Measurements from ENCODE around the gene PLEKHB2. TPM values are rescaled to one million over a fixed set of nuclear protein-coding genes. Genes with fewer than 3 reads are reported as not detected.

Gene PLEKHB2
- total and polyA plus RNA-seq, 10 of the 15 experiments (the other 5 are each of a cell fraction or from before 2014, with no cell fraction given) = 12.3 to 55.6 (median 26.2) TPM

- DNase-seq (ENCODE audit: low read depth, low spot score) (no peak), FAIRE-seq (no peak), ATAC-seq (no peak)
- Histone ChIP-seq H3K79me2 (ENCODE audit: control insufficient read depth, insufficient read depth, low read length) (peaks cover 8% of the 10 kb centered on the region), H4K20me1 (ENCODE audit: control insufficient read depth, insufficient read depth) (peaks cover 9% of the 10 kb centered on the region; the same call in 1 of the 2 replicates), H3K27ac (ENCODE audit: control insufficient read depth, insufficient read depth) (no peak overlapping the region), H3K27me3 (replicated peaks in 1 of 2; ENCODE audit: control insufficient read depth in 2 of 2, insufficient read depth in 2 of 2, low read length in 1 of 2) (no peaks in the 10 kb centered on the region), H3K4me1 (ENCODE audit: control insufficient read depth, insufficient read depth, low read length) (no peaks in the 10 kb centered on the region), H3K9ac (ENCODE audit: control insufficient read depth, insufficient read depth, low read length) (no peak overlapping the region), H3K4me2 (ENCODE audit: control insufficient read depth, insufficient read depth) (no peak overlapping the region), H3K36me3 (ENCODE audit: control insufficient read depth in 2 of 2, insufficient read depth in 2 of 2, low read length in 1 of 2) (peaks cover 26 to 43% of the 10 kb centered on the region in 2 experiments), H3K9me3 (replicated peaks; ENCODE audit: control insufficient read depth, insufficient read depth, low read length) (no peaks in the 10 kb centered on the region), H2AFZ (ENCODE audit: control insufficient read depth, low read depth, low read length) (no peak overlapping the region), H3K4me3 (no peak overlapping the region)
- SMC1A ChIA-PET (ENCODE audit: uncharacterized antibody, unreplicated experiment) = no interaction called here
- POLR2A ChIA-PET = no interaction called here
- WGBS (ENCODE audit: insufficient coverage, insufficient replicate concordance, low lambda C conversion rate, missing lambda C conversion rate) = 91% methylated on average over 4 of the region's 4 CpGs
- RAD21 ChIA-PET (ENCODE audit: unreplicated experiment) = no interaction called here
- in situ Hi-C loops (cut with MboI) = no loop called here
- intact Hi-C loops (cut with micrococcal nuclease; ENCODE audit: unreplicated experiment) = no loop called here
- TF ChIP-seq CBX5 (IDR thresholded peaks at IDR 0.05; ENCODE audit: low read depth) = no peak
- no peak for TF ChIP-seq BMI1 (IDR thresholded peaks at IDR 0.05; ENCODE audit: borderline replicate concordance)
- TF ChIP-seq ASH2L (IDR thresholded peaks at IDR 0.05; ENCODE audit: borderline replicate concordance, low read depth) = no peak
- TF ChIP-seq SMAD5 (IDR thresholded peaks at IDR 0.05; ENCODE audit: low read depth) = no peak
- TF ChIP-seq CHD4 (IDR thresholded peaks at IDR 0.05) = no peak
- TF ChIP-seq SREBF1 (IDR thresholded peaks at IDR 0.05; ENCODE audit: low read length) = no peak
- TF ChIP-seq CBX3 (IDR thresholded peaks at IDR 0.05; ENCODE audit: borderline replicate concordance, low read depth) = no peak
- no peak for TF ChIP-seq NFXL1 (IDR thresholded peaks at IDR 0.05; ENCODE audit: borderline replicate concordance)
- no peak for TF ChIP-seq ZNF622 (IDR thresholded peaks at IDR 0.05)
- TF ChIP-seq CREB1 (IDR thresholded peaks at IDR 0.05; ENCODE audit: low read depth) = no peak
- no peak for TF ChIP-seq ZBED1 (IDR thresholded peaks at IDR 0.05; ENCODE audit: borderline replicate concordance)
- no peak for TF ChIP-seq SIN3A (IDR thresholded peaks at IDR 0.05; ENCODE audit: low read depth, low read length)
- CTCF ChIA-PET = no interaction called here
- BruUV-seq (replicated peaks) = no TSS peak
These were observed 48.2 kb upstream of the PLEKHB2 start for GRCh38 chr2:131056932-131057287.

Measured in GM12878 (cell line).